ENCODE measurements around the gene BAHD1.

The BAHD1 gene

GRCh38 chr15:40425681-40426080 lies 15.1 kb upstream of the BAHD1 start:
- DNase-seq: no peak

GRCh38 chr15:40427188-40427587 lies 13.6 kb upstream of the BAHD1 start:
- DNase-seq: no peak

- DNase-seq: no peak
Measured at GRCh38 chr15:40428185-40428584, 12.6 kb upstream of the BAHD1 start.

DNA sequence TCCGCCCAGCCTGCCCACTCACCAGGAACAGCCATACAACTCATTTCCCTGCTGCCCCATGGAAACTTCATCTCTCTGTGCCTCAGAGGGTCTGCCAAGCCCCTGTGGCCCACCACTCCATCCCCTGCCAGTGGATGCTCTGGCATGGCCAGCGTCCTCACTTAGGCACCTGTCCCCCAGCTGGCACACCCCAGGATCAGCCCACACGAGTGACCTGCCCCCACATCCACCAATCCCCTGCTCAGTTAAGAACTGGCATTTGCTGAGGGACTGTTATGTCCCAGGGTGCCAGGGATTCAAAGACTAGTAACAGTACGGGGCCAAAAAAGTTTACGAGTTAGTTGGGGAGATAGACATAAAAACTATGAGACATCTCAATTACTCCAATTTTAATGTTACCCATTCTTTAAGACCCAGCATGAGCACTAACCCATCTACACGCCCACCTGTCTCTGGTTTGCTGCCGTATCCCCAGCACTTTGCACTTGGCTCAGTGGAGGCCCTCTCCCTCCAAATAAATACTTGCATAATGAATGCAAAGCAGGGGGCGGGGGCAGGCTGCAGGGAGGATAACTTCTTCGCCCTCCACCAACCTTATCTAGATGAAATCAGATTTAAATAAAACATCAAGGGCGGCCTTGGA lies 11.6 kb upstream of the BAHD1 start:
- DNase-seq: no peak

DNA sequence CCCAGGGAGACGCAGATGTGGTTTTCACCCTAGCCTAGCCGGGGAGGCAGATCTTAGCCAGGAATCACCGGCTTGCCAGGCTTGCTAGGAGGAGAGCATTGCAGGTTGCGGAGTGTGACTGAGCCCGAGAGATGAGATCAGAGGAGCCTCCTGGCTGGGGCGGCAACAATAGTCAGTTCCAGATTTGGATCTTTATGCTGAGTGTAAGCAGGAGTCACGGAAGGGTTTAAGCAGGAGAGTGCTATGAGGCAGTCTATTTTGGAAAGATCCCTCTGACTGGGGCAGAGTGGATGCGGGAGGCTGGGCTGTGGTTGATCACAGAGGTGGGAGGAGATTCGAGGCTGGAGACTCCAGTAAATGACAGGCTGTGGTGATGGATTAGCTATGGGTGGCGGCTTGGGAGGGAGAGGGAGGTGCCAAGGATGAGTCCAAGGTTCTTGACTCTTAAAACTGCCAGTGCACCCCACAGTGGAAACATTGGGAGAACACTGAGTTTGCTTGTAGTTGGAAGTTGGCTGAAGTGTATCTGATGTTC lies 10.4 kb upstream of the BAHD1 start:
- DNase-seq: no peak

- DNase-seq: no peak
Measured at GRCh38 chr15:40435023-40435709, 5.6 kb upstream of the BAHD1 start.

DNA sequence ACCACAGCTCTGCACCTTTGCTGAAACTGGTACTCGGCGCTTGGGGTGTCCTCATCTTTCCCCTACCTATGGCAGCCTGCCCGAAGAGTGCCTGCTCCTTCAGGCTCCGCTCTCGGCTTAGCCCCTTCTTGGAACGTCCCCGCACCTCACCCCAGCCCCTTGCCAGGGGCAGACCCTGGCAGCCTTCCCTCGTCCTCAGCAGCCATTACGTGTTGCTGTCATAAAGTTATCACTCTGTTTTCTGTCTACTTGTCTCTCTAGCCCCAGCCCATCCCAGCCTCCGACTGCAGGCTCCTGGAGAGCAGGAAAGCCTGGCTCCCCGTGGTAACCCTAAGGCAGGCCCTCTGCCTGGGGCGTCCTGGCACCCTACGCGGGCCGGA lies 5.1 kb upstream of the BAHD1 start:
- DNase-seq: no peak

DNA sequence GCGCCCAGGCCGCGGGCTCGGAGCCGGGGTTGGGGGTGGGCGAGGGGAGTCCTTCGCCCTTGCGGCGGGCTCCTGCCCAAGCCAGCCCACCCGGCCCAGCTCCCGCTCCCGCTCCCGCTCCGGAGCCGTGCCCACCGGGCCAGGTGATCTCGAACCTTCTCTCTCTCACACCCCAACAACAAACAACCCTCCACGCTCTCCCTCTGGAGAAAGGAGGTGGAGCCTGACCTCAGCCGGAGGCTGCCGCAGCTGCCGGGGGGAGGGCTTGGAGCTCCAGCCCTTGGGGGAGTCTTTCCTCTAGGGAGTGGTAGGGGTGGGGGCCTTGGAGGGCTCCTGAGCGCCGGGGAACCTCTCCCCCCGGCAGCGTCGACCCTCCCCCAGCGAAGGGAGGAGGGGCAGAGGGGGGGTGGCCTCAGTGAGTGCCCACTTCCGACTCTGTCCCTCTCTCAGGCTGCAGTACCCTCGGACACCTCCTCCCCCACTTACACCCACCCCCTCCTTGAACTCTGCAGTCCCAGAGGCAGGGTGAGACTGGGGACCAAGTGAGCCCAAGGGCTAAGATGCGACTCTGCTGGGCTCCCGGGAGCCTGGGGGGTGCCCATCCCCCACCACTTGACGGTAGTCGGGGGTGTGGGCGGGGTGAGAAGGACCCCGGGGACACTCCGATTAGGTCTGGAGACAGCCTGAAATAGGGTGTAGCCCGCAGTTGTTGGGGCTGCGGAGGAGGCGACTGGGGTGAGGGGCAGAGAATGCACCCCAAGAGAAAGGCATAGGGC lies 4.4 kb upstream of the BAHD1 start:
- no peak for DNase-seq

- DNase-seq: no peak
Measured at GRCh38 chr15:40436892-40437751, 3.6 kb upstream of the BAHD1 start.

- DNase-seq: no peak
Measured at GRCh38 chr15:40437752-40438687, 2.7 kb upstream of the BAHD1 start.

DNA sequence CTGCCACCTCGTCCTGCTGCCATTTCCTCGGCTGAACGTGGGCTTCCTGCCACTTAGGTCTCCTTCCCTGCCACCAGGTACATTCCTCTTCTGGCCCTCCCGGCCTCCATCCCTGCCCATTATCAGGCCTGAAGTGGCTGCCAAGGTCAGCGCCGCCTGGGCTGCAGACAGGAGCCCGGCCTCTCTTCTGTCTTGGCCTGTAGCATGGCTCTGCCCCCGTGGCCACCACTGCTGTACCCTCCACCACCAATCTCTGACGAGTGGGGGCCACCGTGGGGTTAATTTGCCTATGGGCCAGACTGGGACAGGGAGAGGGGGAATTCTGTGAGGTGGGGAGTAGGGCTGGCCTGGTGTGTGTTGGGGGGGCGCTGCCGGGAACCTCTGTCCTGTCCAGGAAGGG lies 2.0 kb upstream of the BAHD1 start:
- no peak for DNase-seq

GRCh38 chr15:40439461-40439959 lies 1.2 kb upstream of the BAHD1 start:
- DNase-seq: no peak

GRCh38 chr15:40439960-40440742 lies 602 bp upstream of the BAHD1 start:
- no peak for DNase-seq

GRCh38 chr15:40441565-40442531 lies 1.1 kb downstream of the BAHD1 start:
- no peak for DNase-seq

DNA sequence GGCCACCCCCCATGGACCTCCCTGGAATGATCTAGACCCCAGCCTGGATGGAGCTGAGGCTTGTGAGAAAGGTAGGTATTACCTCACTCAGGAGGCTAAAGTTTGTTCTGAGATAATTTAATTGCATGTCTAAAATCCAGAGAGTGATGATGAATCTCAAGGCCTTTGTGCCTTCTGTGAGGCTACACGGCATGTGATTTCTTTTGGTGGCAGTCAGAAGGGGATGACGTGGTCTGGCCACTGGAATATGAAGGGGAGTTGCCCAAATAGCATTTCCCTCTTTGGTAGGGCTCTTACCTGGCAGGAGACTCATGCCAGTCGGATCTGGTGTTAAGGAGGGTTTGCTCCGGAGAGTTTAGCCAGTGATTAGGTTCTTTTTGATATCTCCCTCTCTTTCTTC lies 2.5 kb downstream of the BAHD1 start:
- no peak for DNase-seq

- no peak for DNase-seq
Measured at GRCh38 chr15:40443846-40444245, 3.1 kb downstream of the BAHD1 start.

DNA sequence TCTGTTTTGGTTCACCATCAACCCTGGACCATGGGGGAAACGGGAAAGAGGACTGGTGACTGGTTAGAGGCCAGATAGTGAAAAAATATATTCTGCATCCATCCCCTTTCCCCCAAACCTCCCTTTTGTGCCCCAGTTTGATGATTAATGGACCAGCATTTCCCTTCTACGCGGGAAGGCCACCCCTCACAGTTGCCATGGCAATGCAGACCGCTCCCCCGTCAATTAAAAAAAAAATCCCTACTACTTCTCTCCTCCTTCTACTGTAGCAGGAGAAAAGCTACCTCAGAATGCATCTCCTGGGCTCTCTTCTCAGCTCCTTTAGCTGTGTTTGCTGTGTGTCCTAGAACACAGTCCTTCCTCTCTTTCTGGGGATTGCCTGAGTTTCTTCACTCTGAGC lies 4.0 kb downstream of the BAHD1 start:
- no peak for DNase-seq

DNA sequence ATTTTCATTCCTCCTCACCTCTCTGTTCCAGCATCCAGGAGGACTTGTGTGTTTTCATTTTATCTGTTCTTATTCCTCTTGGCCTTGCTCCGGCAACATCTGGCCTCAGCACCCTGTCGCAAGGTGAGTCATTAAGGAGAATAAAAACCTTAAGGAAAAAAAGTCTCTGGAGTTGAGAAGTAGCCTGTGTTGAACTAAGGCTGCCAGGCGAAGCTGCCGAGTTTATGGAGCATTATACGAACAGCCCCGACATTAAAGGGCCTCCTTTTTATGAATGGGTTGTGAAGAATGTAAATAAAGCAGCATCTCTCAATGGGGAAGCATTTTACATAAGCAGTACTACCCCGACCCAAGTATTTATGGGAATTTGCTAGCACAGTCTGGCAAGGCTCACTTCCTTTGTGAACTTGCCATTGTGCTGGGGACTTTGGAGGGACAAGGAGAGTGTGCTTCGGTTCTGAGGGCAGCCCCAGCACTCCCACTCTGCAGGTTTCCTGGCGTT lies 4.7 kb downstream of the BAHD1 start:
- DNase-seq: no peak

- DNase-seq: no peak
Measured at GRCh38 chr15:40446144-40446543, 5.4 kb downstream of the BAHD1 start.
